NCI-H2107 (cell line): ENCODE data around the gene PLCL1.
"Not testable (repeated sequence)": the region's sequence is repeated elsewhere in the genome, so short reads cannot be mapped to it uniquely, and the experiment has no call there.

Source experiments
- DNase-seq: peaks from one replicate; lab custom pipeline; 2025; lab: John Stamatoyannopoulos, UW

Gene PLCL1

GRCh38 chr2:198000417-198000816 lies 196.0 kb downstream of the PLCL1 start:
- DNase-seq, result no peak

GRCh38 chr2:198004173-198004572 lies 199.8 kb downstream of the PLCL1 start:
- no peak for DNase-seq

- no peak for DNase-seq
Observed at GRCh38 chr2:198004921-198005829, 200.8 kb downstream of the PLCL1 start.

- DNase-seq, result no peak
Observed at GRCh38 chr2:198006733-198007132, 202.3 kb downstream of the PLCL1 start.

GRCh38 chr2:198008230-198008629 lies 203.8 kb downstream of the PLCL1 start:
- DNase-seq, result no peak

GRCh38 chr2:198012025-198012424 lies 207.6 kb downstream of the PLCL1 start:
- DNase-seq, result no peak

GRCh38 chr2:198016243-198016642 lies 211.8 kb downstream of the PLCL1 start:
- no peak for DNase-seq

- DNase-seq, result no peak
Observed at GRCh38 chr2:198017068-198017467, 212.7 kb downstream of the PLCL1 start.

GRCh38 chr2:198028955-198029354 lies 224.6 kb downstream of the PLCL1 start:
- DNase-seq, result no peak

- not testable (repeated sequence) for DNase-seq
Observed at GRCh38 chr2:198029576-198029975, 225.2 kb downstream of the PLCL1 start.

- DNase-seq, result no peak
Observed at GRCh38 chr2:198033626-198034025, 229.2 kb downstream of the PLCL1 start.

GRCh38 chr2:198036029-198036879 lies 231.9 kb downstream of the PLCL1 start:
- DNase-seq, result no peak

GRCh38 chr2:198040835-198041234 lies 236.4 kb downstream of the PLCL1 start:
- DNase-seq, result no peak

- DNase-seq, result no peak
Observed at GRCh38 chr2:198042189-198042588, 237.8 kb downstream of the PLCL1 start.

- DNase-seq, result no peak
Observed at GRCh38 chr2:198044777-198045176, 240.4 kb downstream of the PLCL1 start.

- DNase-seq, result no peak
Observed at GRCh38 chr2:198045227-198045626, 240.8 kb downstream of the PLCL1 start.

GRCh38 chr2:198052741-198053140 lies 248.3 kb downstream of the PLCL1 start:
- no peak for DNase-seq

- DNase-seq, result no peak
Observed at GRCh38 chr2:198053148-198053547, 248.8 kb downstream of the PLCL1 start.

GRCh38 chr2:198053776-198054175 lies 249.4 kb downstream of the PLCL1 start:
- DNase-seq, result no peak

- no peak for DNase-seq
Observed at GRCh38 chr2:198054299-198054698, 249.9 kb downstream of the PLCL1 start.

- DNase-seq, result no peak
Observed at GRCh38 chr2:198055716-198056115, 251.3 kb downstream of the PLCL1 start.

GRCh38 chr2:198056836-198057235 lies 252.4 kb downstream of the PLCL1 start:
- DNase-seq, result no peak

GRCh38 chr2:198059800-198060199 lies 255.4 kb downstream of the PLCL1 start:
- no peak for DNase-seq
